CD14-positive monocyte (primary cell): ENCODE measurements around the gene JADE1. TPM values are rescaled to one million over a fixed set of nuclear protein-coding genes. Genes with fewer than 3 reads are reported as not detected.

Source experiments
- DNase-seq, 3 donors: peaks; one replicate each; pipeline ENCODE4 v3.0.0-alpha.2; 2011 to 2022
- H2AFZ ChIP-seq: 2 replicates; pipeline ENCODE4 v1.6.0; 2012; ENCODE audit warnings: mild to moderate bottlenecking, low read depth, low read length, inconsistent platforms; ENCODE audit not compliant: insufficient read depth, poor library complexity, severe bottlenecking
- H3K27ac ChIP-seq, 2 donors: 1 replicate in 1 of 2; 2 replicates in 1 of 2; pipeline ENCODE4 v1.5.1; 2012 to 2013; ENCODE audit warnings: low read length in 2 of 2, control low read depth in 1 of 2, inconsistent platforms in 1 of 2, low read depth in 1 of 2, mild to moderate bottlenecking in 1 of 2
- H3K27me3 ChIP-seq, 2 donors: one replicate each; pipeline versions ENCODE4 v1.6.0 to v1.6.1; 2011 to 2013; ENCODE audit warnings: low read length in 2 of 2; ENCODE audit not compliant: control insufficient read depth in 2 of 2, insufficient read depth in 2 of 2
- H3K36me3 ChIP-seq, 2 donors: replicated peaks in 1 of 2; 1 replicate in 1 of 2; 2 replicates in 1 of 2; pipeline versions ENCODE4 v1.5.1 to v1.6.1; 2012 to 2013; ENCODE audit warnings: low read length in 2 of 2, control low read depth in 1 of 2, inconsistent platforms in 1 of 2, mild to moderate bottlenecking in 1 of 2; ENCODE audit not compliant: insufficient read depth in 2 of 2, control insufficient read depth in 1 of 2
- H3K4me1 ChIP-seq, 2 donors: 1 replicate in 1 of 2; 2 replicates in 1 of 2; pipeline versions ENCODE4 v1.5.1 to v1.6.1; 2012 to 2013; ENCODE audit warnings: low read length in 2 of 2, control low read depth in 1 of 2, inconsistent platforms in 1 of 2, mild to moderate bottlenecking in 1 of 2, moderate library complexity in 1 of 2; ENCODE audit not compliant: insufficient read depth in 2 of 2, control insufficient read depth in 1 of 2
- H3K4me2 ChIP-seq: replicated peaks from 2 replicates; pipeline ENCODE3; 2012; ENCODE audit warnings: low read length, moderate library complexity, mild to moderate bottlenecking; ENCODE audit not compliant: poor library complexity, severe bottlenecking; ENCODE audit errors: extremely low read depth
- H3K4me3 ChIP-seq, 3 experiments: fragments of 200-600 bp in 1 of 3; sonication (generic) in 1 of 3; replicated peaks in 1 of 3; 1 replicate in 2 of 3; 2 replicates in 1 of 3; pipeline ENCODE4 v1.5.1; 2011 to 2013; ENCODE audit warnings: low read length in 3 of 3, mild to moderate bottlenecking in 3 of 3, control low read depth in 2 of 3, low read depth in 2 of 3, inconsistent platforms in 1 of 3, moderate library complexity in 1 of 3
- H3K79me2 ChIP-seq: 2 replicates; pipeline ENCODE4 v1.6.0; 2012; ENCODE audit warnings: mild to moderate bottlenecking, control low read depth, inconsistent platforms, low read length, moderate library complexity; ENCODE audit not compliant: insufficient read depth
- H3K9ac ChIP-seq: 2 replicates; pipeline ENCODE4 v1.6.0; 2017; ENCODE audit warnings: low read length, mild to moderate bottlenecking; ENCODE audit not compliant: insufficient read depth, poor library complexity, severe bottlenecking
- H3K9me3 ChIP-seq, 2 donors: replicated peaks in 1 of 2; 1 replicate in 1 of 2; 2 replicates in 1 of 2; pipeline versions ENCODE4 v1.5.1 to v1.6.1; 2012 to 2013; ENCODE audit warnings: low read length in 2 of 2, control low read depth in 1 of 2; ENCODE audit not compliant: control insufficient read depth in 1 of 2, insufficient read depth in 1 of 2
- H4K20me1 ChIP-seq: 2 replicates; pipeline ENCODE4 v1.6.0; 2012; ENCODE audit warnings: mild to moderate bottlenecking, low read length, control low read depth, moderate library complexity; ENCODE audit not compliant: insufficient read depth
- H3K27ac Mint-ChIP-seq, 7 donors: one replicate each; pipeline ENCODE4 v1.8.0; 2020; ENCODE audit warnings: mild to moderate bottlenecking in 7 of 7, mixed read lengths in 7 of 7, moderate library complexity in 6 of 7, inconsistent platforms in 2 of 7
- H3K27me3 Mint-ChIP-seq, 3 donors: one replicate each; pipeline ENCODE4 v1.8.0; 2021 to 2022; ENCODE audit warnings: low read depth in 3 of 3, mild to moderate bottlenecking in 3 of 3, mixed read lengths in 3 of 3, moderate library complexity in 3 of 3, inconsistent platforms in 1 of 3
- H3K36me3 Mint-ChIP-seq, 2 donors: one replicate each; pipeline ENCODE4 v1.8.0; 2020; ENCODE audit warnings: mixed read lengths in 2 of 2, inconsistent platforms in 1 of 2, mild to moderate bottlenecking in 1 of 2
- H3K4me1 Mint-ChIP-seq: one replicate; pipeline ENCODE4 v1.8.0; 2020; ENCODE audit warnings: mild to moderate bottlenecking, mixed read lengths
- H3K4me3 Mint-ChIP-seq, 2 donors: one replicate each; pipeline ENCODE4 v1.8.0; 2020; ENCODE audit warnings: mild to moderate bottlenecking in 2 of 2, mixed read lengths in 2 of 2, moderate library complexity in 1 of 2
- H3K9me3 Mint-ChIP-seq, 7 donors: one replicate each; pipeline ENCODE4 v1.8.0; 2020 to 2022; ENCODE audit warnings: mixed read lengths in 7 of 7, mild to moderate bottlenecking in 6 of 7, moderate library complexity in 6 of 7, inconsistent platforms in 2 of 7
- CTCF ChIP-seq: fragments of 200-600 bp; IDR thresholded peaks from one replicate; pipeline ENCODE4 v1.8.0; 2022; ENCODE audit warnings: antibody characterized with exemption, mild to moderate bottlenecking
- WGBS: methylation state at CpG from one replicate; pipeline ENCODE4 v1.1.5; 2013; ENCODE audit warnings: missing lambda C conversion rate; ENCODE audit not compliant: insufficient coverage; 5-methylcytosine and 5-hydroxymethylcytosine counted together
- intact Hi-C, 2 donors: fragments of 100-400 bp; cut with micrococcal nuclease; formaldehyde crosslinking; loops; one replicate each; pipeline versions ENCODE4 v1.15.0 to v1.15.1; 2023
- polyA plus RNA-seq, 3 donors: library from polyadenylated mRNA; depleted of rRNA in 1 of 3; unstranded in 2 of 3; stranded (reverse) in 1 of 3; fragments of 300-500 nt in 2 of 3; fragments of >200 nt in 1 of 3; fragmentation: Illumina TruSeq in 2 of 3; gene quantifications; 1 replicate in 2 of 3; 2 replicates in 1 of 3; pipeline ENCODE4 v1.2.3, GENCODE V29; 2012 to 2021

Gene JADE1
- polyA plus RNA-seq, 3 donors = 7.3 to 12.8 (median 12.3) TPM

DNA sequence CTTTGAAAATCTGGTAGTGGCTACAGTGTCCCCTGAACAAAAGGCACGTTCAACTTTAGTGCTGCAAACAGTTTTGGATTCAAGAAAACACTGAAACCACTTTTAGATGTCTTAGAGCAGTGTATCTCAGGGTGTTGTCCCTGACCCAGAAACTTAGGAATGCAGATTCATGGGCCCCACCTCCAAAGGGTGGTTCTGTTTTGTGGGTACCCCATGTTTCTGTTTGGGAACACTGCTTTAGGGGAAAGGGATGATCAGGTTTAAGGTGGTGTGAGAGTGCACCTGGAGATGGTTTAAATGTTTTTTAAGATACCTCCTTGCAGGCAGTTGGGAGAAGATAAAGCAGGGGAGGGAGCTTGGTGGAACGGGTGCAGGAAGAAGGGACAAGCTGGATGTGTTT is 55.6 kb downstream of the JADE1 start:
- H3K9ac ChIP-seq = no peak overlapping the region
- DNase-seq = no peak
- peak overlapping the region in 1 of 2 donors; percentile 18 for H3K27ac ChIP-seq
- Mint-ChIP-seq H3K27me3 (peaks cover 0 to 2% (median 0%) of the 10 kb centered on the region in 3 donors), H3K36me3 (peaks cover 59 to 73% of the 10 kb centered on the region in 2 donors), H3K9me3 (no peaks in the 10 kb centered on the region), H3K27ac (peak overlapping the region in 2 of 7 donors; percentile 36 to 56), H3K4me1 (peaks cover 32% of the 10 kb centered on the region), H3K4me3 (no peak overlapping the region)
- WGBS = no CpG with 5 or more reads among the region's 2 CpGs
- peaks cover 5% of the 10 kb centered on the region for H3K79me2 ChIP-seq
- H3K4me2 ChIP-seq = no peak overlapping the region
- H3K4me1 ChIP-seq = peaks cover 23 to 29% of the 10 kb centered on the region in 2 donors
- no peaks in the 10 kb centered on the region for H3K9me3 ChIP-seq
- intact Hi-C loops = loop anchor here in 1 of 2 donors (10.0 kb wide), 1 partner anchor 410 kb away; no protein-coding TSS in a partner anchor
- H4K20me1 ChIP-seq = peaks cover 3% of the 10 kb centered on the region
- H2AFZ ChIP-seq = no peak overlapping the region
- peaks cover 9 to 74% of the 10 kb centered on the region in 2 donors for H3K36me3 ChIP-seq
- no peaks in the 10 kb centered on the region for H3K27me3 ChIP-seq
- H3K4me3 ChIP-seq = no peak overlapping the region
- TF ChIP-seq CTCF = no peak

DNA sequence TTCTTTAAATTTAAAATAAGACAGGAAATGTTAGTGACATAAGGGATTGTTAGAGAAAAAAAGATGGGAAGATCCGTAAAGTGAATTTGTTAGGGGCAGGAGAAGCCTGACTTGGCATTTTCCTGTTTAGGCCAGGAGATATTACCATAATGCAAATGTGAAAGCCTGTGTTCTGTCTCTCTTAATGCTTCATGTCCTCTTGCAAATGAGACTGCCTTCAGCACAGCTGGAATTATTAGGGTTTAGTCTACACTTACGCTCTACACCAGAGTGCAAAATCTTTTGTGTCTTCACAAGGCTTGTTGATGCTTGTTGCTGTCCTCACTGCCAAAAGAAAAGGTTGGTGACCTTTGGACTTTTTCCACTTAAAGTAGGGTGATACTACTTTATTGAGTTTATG is 56.8 kb downstream of the JADE1 start:
- Mint-ChIP-seq H3K27ac (peak overlapping the region in 1 of 7 donors; percentile 68), H3K36me3 (peaks cover 59 to 72% of the 10 kb centered on the region in 2 donors), H3K9me3 (no peaks in the 10 kb centered on the region), H3K4me1 (peaks cover 31% of the 10 kb centered on the region), H3K4me3 (no peak overlapping the region), H3K27me3 (peaks cover 0 to 2% (median 0%) of the 10 kb centered on the region in 3 donors)
- no peak for DNase-seq
- Histone ChIP-seq H2AFZ (no peak overlapping the region), H3K27ac (peak overlapping the region in 1 of 2 donors; percentile 25), H3K36me3 (peaks cover 12 to 74% of the 10 kb centered on the region in 2 donors), H3K27me3 (no peaks in the 10 kb centered on the region), H3K4me3 (no peak overlapping the region), H3K9ac (no peak overlapping the region), H3K4me1 (peaks cover 22 to 29% of the 10 kb centered on the region in 2 donors), H3K79me2 (peaks cover 5% of the 10 kb centered on the region), H3K9me3 (no peaks in the 10 kb centered on the region), H4K20me1 (peaks cover 3% of the 10 kb centered on the region), H3K4me2 (no peak overlapping the region)
- no peak for TF ChIP-seq CTCF
- WGBS = 100% methylated on average over 1 of the region's 2 CpGs
- intact Hi-C loops = loop anchor here in 1 of 2 donors (10.0 kb wide), 1 partner anchor 411 kb away; no protein-coding TSS in a partner anchor
